RWPE2 (cell line): Measurements from ENCODE around the gene GDNF.

Experiments used
- ATAC-seq: fragments of 200-7000 bp; cut with Tn5 transposase; 3 replicates; pipeline ENCODE4 v1.9.1; 2021; ENCODE audit warnings: low read depth
- DNase-seq: peaks from one replicate; pipeline ENCODE4 v3.0.0-alpha.2; 2020; ENCODE audit warnings: low spot score
- H3K27ac ChIP-seq: fragments of 450-650 bp; 2 replicates; pipeline ENCODE4 v1.5.1; 2017; ENCODE audit warnings: mild to moderate bottlenecking; ENCODE audit not compliant: poor library complexity, severe bottlenecking
- H3K27me3 ChIP-seq: fragments of 250-450 bp; sonication (Bioruptor Pico); 2 replicates; pipeline ENCODE4 v1.5.1; 2021; ENCODE audit warnings: mild to moderate bottlenecking, moderate library complexity; ENCODE audit not compliant: insufficient read depth, poor library complexity, severe bottlenecking
- H3K36me3 ChIP-seq: fragments of 250-450 bp; sonication (Bioruptor Pico); 2 replicates; pipeline ENCODE4 v1.5.1; 2020; ENCODE audit warnings: low read depth, mild to moderate bottlenecking, moderate library complexity
- H3K4me1 ChIP-seq: fragments of 250-450 bp; sonication (Bioruptor Pico); 2 replicates; pipeline ENCODE4 v1.5.1; 2021; ENCODE audit warnings: mild to moderate bottlenecking, moderate library complexity; ENCODE audit not compliant: insufficient read depth, poor library complexity, severe bottlenecking
- H3K4me3 ChIP-seq: fragments of 250-450 bp; sonication (Bioruptor Pico); 2 replicates; pipeline ENCODE4 v1.5.1; 2021; ENCODE audit warnings: mild to moderate bottlenecking, moderate library complexity; ENCODE audit not compliant: severe bottlenecking
- H3K9me3 ChIP-seq: fragments of 250-450 bp; sonication (Bioruptor Pico); 2 replicates; pipeline ENCODE4 v1.5.1; 2021; ENCODE audit warnings: mild to moderate bottlenecking, moderate library complexity; ENCODE audit not compliant: severe bottlenecking
- CTCF ChIP-seq: fragments of 450-650 bp; IDR thresholded peaks from one replicate; pipeline ENCODE4 v1.5.1; 2017; ENCODE audit warnings: mild to moderate bottlenecking, moderate library complexity; ENCODE audit not compliant: poor library complexity, severe bottlenecking

GDNF gene

GRCh38 chr5:37838152-37838932 is 1.5 kb downstream of the GDNF start:
- no peaks in the 10 kb centered on the region for H3K36me3 ChIP-seq
- no peak overlapping the region for H3K27ac ChIP-seq
- peaks cover 3% of the 10 kb centered on the region for H3K4me1 ChIP-seq
- H3K27me3 ChIP-seq = peaks cover 66% of the 10 kb centered on the region
- H3K4me3 ChIP-seq = no peak overlapping the region
- no peaks in the 10 kb centered on the region for H3K9me3 ChIP-seq
- DNase-seq = no peak
- no peak for TF ChIP-seq CTCF
- ATAC-seq = no peak

GRCh38 chr5:37837414-37838032 is 2.3 kb downstream of the GDNF start:
- peak; percentile 63 for ATAC-seq
- no peaks in the 10 kb centered on the region for H3K36me3 ChIP-seq
- DNase-seq = no peak
- peak overlapping the region; percentile 27 for H3K4me3 ChIP-seq
- H3K27me3 ChIP-seq = peaks cover 71% of the 10 kb centered on the region
- TF ChIP-seq CTCF = peak; percentile 98
- no peak overlapping the region for H3K27ac ChIP-seq
- peaks cover 3% of the 10 kb centered on the region for H3K4me1 ChIP-seq
- H3K9me3 ChIP-seq = no peaks in the 10 kb centered on the region

GRCh38 chr5:37836592-37837413 is 3.0 kb downstream of the GDNF start:
- peaks cover 7% of the 10 kb centered on the region for H3K4me1 ChIP-seq
- no peak for TF ChIP-seq CTCF
- peak overlapping the region; percentile 27 for H3K4me3 ChIP-seq
- H3K36me3 ChIP-seq = no peaks in the 10 kb centered on the region
- peaks cover 72% of the 10 kb centered on the region for H3K27me3 ChIP-seq
- no peak overlapping the region for H3K27ac ChIP-seq
- DNase-seq = no peak
- no peaks in the 10 kb centered on the region for H3K9me3 ChIP-seq
- ATAC-seq = peak; percentile 25

- DNase-seq = no peak
- H3K36me3 ChIP-seq = no peaks in the 10 kb centered on the region
- no peak overlapping the region for H3K27ac ChIP-seq
- H3K4me3 ChIP-seq = peak overlapping the region; percentile 27
- peaks cover 72% of the 10 kb centered on the region for H3K27me3 ChIP-seq
- peaks cover 9% of the 10 kb centered on the region for H3K4me1 ChIP-seq
- no peak for TF ChIP-seq CTCF
- no peaks in the 10 kb centered on the region for H3K9me3 ChIP-seq
- ATAC-seq = no peak
These were observed 3.6 kb downstream of the GDNF start for GRCh38 chr5:37836235-37836591.
